Ishikawa (cell line): ENCODE measurements around the gene ADCY9.

ENCODE experiments used
- CEBPB ChIP-seq: IDR thresholded peaks from 2 replicates; pipeline ENCODE4 v1.6.1; 2012
- CREB1 ChIP-seq: IDR thresholded peaks from 2 replicates; pipeline ENCODE4 v1.6.1; 2012; ENCODE audit warnings: low read depth
- EGR1 ChIP-seq: IDR thresholded peaks from 2 replicates; pipeline ENCODE4 v1.6.1; 2012
- EP300 ChIP-seq: IDR thresholded peaks from 2 replicates; pipeline ENCODE4 v1.6.1; 2012; ENCODE audit warnings: borderline replicate concordance
- FOXM1 ChIP-seq: IDR thresholded peaks from 2 replicates; pipeline ENCODE4 v1.6.1; 2012; ENCODE audit warnings: low read depth, borderline replicate concordance
- NFIC ChIP-seq: IDR thresholded peaks from 2 replicates; pipeline ENCODE4 v1.6.1; 2012
- RAD21 ChIP-seq: IDR thresholded peaks from 2 replicates; pipeline ENCODE4 v1.6.1; 2012; ENCODE audit warnings: low read depth
- TAF1 ChIP-seq: IDR thresholded peaks from 2 replicates; pipeline ENCODE4 v1.6.1; 2012; ENCODE audit warnings: low read depth, mild to moderate bottlenecking
- TCF12 ChIP-seq: IDR thresholded peaks from 2 replicates; pipeline ENCODE4 v1.6.1; 2012; ENCODE audit warnings: low read depth
- TEAD4 ChIP-seq: IDR thresholded peaks from 2 replicates; pipeline ENCODE4 v1.6.1; 2012
- YY1 ChIP-seq: IDR thresholded peaks from 2 replicates; pipeline ENCODE4 v1.6.1; 2012; ENCODE audit warnings: low read depth
- ZBTB7A ChIP-seq: IDR thresholded peaks from 2 replicates; pipeline ENCODE4 v1.6.1; 2012; ENCODE audit warnings: low read depth
- TF ChIP-seq, protein P1 (sequence below): IDR thresholded peaks from 2 replicates; pipeline ENCODE4 v1.6.1; 2012
- TF ChIP-seq, protein P2 (sequence below): IDR thresholded peaks from 2 replicates; pipeline ENCODE4 v1.6.1; 2012
- TF ChIP-seq, protein P3 (sequence below): IDR thresholded peaks from 2 replicates; pipeline ENCODE4 v1.6.1; 2012; ENCODE audit warnings: low read depth, mild to moderate bottlenecking

The ADCY9 gene

DNA sequence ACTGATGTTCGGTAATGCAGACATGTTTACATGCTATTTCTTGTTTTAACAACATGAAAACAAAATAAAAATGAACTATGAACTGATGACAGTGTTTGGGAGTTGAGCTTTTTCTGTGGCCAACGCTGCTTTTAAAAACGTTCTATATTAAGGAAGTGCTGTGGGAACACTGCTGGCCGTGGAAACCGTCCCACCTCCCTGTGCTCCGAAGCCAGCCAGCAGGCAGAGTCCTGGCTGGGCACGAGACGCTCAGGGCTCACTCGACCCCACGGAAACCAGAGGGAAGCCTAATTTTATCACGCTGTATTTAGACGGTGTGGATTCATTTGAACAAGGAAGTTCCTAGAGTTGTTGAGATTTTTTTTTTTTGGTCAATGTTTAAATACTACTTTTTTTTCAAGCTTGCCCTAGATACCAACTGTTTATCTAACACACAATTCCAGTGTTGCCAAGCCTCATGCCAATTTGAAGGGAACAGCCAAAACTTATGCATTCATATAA is 25.8 kb downstream of the ADCY9 start:
- TF ChIP-seq ZBTB7A, result no peak
- no peak for TF ChIP-seq NFIC
- TF ChIP-seq CREB1, result no peak
- TF ChIP-seq TAF1, result no peak
- TF ChIP-seq, protein P1, sequence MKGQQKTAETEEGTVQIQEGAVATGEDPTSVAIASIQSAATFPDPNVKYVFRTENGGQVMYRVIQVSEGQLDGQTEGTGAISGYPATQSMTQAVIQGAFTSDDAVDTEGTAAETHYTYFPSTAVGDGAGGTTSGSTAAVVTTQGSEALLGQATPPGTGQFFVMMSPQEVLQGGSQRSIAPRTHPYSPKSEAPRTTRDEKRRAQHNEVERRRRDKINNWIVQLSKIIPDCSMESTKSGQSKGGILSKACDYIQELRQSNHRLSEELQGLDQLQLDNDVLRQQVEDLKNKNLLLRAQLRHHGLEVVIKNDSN, result no peak
- TF ChIP-seq EGR1, result no peak
- TF ChIP-seq TCF12, result no peak
- no peak for TF ChIP-seq FOXM1
- TF ChIP-seq RAD21, result no peak
- TF ChIP-seq EP300, result no peak
- no peak for TF ChIP-seq TEAD4
- TF ChIP-seq, protein P2, sequence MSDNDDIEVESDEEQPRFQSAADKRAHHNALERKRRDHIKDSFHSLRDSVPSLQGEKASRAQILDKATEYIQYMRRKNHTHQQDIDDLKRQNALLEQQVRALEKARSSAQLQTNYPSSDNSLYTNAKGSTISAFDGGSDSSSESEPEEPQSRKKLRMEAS, result no peak
- TF ChIP-seq CEBPB, result no peak
- TF ChIP-seq, protein P3, sequence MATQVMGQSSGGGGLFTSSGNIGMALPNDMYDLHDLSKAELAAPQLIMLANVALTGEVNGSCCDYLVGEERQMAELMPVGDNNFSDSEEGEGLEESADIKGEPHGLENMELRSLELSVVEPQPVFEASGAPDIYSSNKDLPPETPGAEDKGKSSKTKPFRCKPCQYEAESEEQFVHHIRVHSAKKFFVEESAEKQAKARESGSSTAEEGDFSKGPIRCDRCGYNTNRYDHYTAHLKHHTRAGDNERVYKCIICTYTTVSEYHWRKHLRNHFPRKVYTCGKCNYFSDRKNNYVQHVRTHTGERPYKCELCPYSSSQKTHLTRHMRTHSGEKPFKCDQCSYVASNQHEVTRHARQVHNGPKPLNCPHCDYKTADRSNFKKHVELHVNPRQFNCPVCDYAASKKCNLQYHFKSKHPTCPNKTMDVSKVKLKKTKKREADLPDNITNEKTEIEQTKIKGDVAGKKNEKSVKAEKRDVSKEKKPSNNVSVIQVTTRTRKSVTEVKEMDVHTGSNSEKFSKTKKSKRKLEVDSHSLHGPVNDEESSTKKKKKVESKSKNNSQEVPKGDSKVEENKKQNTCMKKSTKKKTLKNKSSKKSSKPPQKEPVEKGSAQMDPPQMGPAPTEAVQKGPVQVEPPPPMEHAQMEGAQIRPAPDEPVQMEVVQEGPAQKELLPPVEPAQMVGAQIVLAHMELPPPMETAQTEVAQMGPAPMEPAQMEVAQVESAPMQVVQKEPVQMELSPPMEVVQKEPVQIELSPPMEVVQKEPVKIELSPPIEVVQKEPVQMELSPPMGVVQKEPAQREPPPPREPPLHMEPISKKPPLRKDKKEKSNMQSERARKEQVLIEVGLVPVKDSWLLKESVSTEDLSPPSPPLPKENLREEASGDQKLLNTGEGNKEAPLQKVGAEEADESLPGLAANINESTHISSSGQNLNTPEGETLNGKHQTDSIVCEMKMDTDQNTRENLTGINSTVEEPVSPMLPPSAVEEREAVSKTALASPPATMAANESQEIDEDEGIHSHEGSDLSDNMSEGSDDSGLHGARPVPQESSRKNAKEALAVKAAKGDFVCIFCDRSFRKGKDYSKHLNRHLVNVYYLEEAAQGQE, result no peak
- no peak for TF ChIP-seq YY1

DNA sequence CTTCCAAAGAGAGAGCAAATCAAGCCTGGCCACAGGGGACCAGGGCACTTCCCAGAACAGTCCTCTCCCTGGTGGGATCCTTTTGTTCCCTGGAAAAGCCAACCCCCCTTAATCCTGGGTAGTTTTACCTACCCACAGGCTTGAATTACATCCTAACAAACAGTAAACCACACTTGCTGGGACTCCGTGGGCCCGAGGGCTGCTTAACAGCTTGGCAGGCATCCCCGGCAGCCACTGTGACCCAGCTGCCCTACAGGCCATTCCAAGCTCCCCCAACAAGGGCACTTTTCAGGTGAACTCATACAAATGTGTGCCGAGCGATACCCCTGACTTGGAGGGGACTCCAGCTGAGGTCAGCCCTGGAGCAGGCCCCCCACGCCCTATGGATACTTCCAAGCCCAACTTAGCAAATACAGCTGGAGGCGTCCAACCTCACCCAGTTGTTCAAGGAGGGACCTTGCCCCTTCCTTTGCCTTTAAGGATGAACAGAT is 26.4 kb downstream of the ADCY9 start:
- TF ChIP-seq CEBPB (no peak), EP300 (no peak), TEAD4 (no peak), FOXM1 (no peak), TAF1 (no peak), NFIC (no peak), RAD21 (no peak), ZBTB7A (no peak)
- TF ChIP-seq, protein P3, result no peak
- TF ChIP-seq, protein P1, result no peak

DNA sequence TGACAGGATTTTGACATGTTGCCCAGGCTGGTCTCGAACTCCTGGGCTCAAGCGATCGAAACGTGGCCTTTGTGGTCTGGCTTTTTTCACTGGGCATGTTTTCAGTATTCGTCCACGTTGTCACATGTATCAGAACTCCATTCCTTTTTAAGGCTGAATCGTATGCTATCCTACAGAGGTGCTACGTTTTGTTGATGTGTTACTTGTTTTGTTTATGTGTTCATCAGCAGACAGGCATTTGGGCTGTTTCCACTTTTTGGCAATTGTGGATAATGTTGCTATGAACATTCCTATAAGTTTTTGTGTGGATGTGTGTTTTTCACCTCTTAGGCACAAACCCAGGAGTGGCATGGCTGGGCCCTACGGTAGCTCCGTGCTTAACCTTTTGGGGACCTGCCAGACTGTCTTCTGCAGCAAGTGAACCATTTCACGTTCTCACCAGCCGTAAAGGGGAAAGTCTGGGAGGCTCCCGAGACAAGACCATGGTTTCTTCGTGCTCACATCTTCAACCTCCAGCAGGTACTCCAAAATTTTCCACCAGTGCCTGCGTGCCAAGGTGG is 26.9 kb downstream of the ADCY9 start:
- TF ChIP-seq CREB1 (no peak), NFIC (no peak), ZBTB7A (no peak), TAF1 (no peak), EGR1 (no peak), EP300 (no peak), FOXM1 (no peak)
- TF ChIP-seq, protein P3, result no peak
- TF ChIP-seq, protein P1, result no peak

DNA sequence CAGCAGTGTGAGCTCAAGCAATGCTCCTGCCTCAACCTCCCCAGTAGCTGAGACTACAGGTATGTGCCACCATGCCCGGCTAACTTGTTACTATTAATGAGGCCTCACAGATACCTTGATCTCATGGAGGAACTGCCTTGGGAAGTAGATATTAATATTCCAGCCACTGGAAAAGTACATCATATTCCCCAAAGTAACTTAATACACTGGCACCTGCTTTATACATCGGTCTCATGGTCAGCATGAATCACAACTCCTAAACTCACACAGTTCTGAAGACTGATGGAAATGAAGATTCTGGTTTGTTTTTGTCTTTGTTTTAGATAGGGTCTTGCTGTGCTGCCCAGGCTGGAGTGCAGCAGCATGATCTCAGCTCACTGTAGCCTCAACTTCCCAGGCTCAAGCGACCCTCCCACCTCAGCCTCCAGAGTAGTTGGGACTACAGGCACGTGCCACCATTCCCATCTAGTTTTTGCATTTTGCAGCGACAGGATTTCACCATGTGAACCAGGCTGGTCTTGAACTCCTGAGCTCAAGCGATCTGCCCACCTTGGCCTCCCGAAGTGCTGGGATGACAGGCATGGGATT is 28.2 kb downstream of the ADCY9 start:
- no peak for TF ChIP-seq YY1
- TF ChIP-seq FOXM1, result no peak
- TF ChIP-seq ZBTB7A, result no peak
- no peak for TF ChIP-seq CEBPB
- no peak for TF ChIP-seq NFIC
- no peak for TF ChIP-seq CREB1
- TF ChIP-seq, protein P3, result no peak
- no peak for TF ChIP-seq EGR1
- TF ChIP-seq TEAD4, result no peak
